Hepatocyte (in vitro differentiated cells): Measurements from ENCODE around the gene TTL.

Source experiments
- CTCF ChIP-seq: fragments of 200-600 bp; sonication (generic); IDR thresholded peaks from 2 replicates; pipeline ENCODE4 v1.5.1; 2016; ENCODE audit warnings: antibody characterized with exemption, mild to moderate bottlenecking; ENCODE audit not compliant: poor library complexity
- EZH2 ChIP-seq: fragments of 200-600 bp; sonication (generic); IDR thresholded peaks from 2 replicates; pipeline ENCODE4 v1.6.1; 2016; ENCODE audit warnings: antibody characterized with exemption, mild to moderate bottlenecking, borderline replicate concordance
- EZH2phosphoT487 ChIP-seq: fragments of 200-600 bp; sonication (generic); IDR thresholded peaks from one replicate; pipeline ENCODE4 v1.6.1; 2018; ENCODE audit warnings: antibody characterized with exemption, mild to moderate bottlenecking, low read depth, moderate library complexity; ENCODE audit not compliant: unreplicated experiment, severe bottlenecking

- TF ChIP-seq CTCF (no peak), EZH2 (no peak), EZH2phosphoT487 (no peak)
Measured at GRCh38 chr2:112483831-112484230, 1.9 kb downstream of the TTL start.
